Eye (tissue), 1 donor: Measurements from ENCODE around the gene AP1S3.

Experiments
- DNase-seq: peaks from one replicate; pipeline ENCODE4 v3.0.0-alpha.2; 2015

Gene AP1S3

DNA sequence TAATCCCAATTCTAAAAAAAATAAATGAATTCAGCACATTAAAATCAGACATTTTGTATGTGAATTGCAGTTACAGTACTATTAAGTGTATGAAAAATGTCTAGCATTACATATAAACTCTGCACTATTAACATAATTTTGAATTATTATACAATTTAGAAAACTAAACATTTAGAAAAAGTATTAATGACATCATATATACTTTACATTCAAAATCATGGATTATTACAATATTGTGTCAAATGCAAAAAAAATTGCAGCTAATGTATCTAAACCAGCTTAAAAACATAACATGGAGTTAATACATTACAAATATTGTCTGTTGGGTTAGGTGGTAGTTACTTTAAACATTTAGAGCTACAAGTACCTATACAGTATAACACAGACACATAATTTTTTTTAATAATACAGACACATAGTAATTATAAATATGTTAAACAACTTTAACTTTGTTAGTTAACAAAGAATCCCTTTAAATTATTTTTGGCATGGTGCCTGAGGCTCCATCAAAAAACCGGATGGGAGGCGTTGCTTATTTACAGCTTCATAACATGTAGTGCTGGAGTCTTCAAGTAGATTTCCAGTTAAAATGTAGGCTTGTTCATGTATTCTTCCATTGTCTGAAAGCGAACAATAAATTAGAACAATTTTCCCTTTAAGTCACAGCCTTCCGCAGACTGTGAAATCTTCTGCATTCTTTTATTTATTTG is 79.1 kb downstream of the AP1S3 start:
- no peak for DNase-seq

GRCh38 chr2:223753940-223754339 is 83.4 kb downstream of the AP1S3 start:
- DNase-seq, result no peak

- DNase-seq, result no peak
These were observed 86.4 kb downstream of the AP1S3 start for GRCh38 chr2:223751012-223751411.

DNA sequence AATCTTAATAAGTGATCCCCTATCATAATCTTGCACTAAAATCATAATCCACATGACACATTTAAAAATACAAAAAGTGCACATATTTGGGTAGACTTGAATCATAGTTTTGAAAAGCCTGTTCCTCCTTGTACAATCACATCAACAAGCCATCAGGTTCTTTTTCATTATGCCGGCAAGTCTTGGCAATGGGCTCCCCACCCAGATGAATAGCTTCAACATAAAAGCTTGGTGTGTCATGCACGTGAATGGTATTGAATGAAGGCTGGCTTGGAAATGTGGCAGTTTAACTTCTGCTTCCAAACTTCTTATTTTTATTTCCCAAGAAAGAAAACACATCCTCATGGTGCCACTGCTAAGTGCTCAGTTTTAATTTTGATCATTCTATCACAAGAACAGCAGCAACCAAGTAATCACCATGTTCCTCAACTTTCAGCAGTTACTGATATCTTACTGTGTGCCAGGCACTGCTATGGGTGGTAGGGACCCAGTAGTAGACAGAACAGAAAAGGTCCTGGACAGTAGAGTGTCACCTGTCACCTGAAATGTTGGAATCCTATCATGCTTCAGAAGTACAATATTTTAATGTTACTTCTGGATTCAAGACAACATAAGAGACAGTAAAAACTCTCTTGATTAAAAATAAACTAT is 89.9 kb downstream of the AP1S3 start:
- no peak for DNase-seq

DNA sequence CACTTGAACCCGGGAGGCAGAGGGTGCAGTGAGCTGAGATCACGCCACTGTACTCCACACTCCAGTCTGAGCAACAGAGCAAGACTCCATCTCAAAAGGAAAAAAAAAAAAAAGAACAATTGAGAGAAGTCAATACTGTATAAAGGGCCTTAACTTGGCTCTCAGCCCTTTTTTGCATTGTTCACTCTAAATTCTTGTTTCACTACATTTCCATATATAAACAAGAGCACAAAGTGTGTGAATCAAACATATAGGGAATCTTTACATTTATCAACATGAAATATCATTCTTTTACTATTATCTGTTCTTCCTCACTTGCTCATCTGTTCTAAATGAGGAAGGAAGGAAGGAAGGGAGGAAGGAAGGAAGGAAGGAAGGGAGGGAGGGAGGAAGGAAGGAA is 90.8 kb downstream of the AP1S3 start:
- no peak for DNase-seq

GRCh38 chr2:223744580-223744979 is 92.8 kb downstream of the AP1S3 start:
- no peak for DNase-seq

- no peak for DNase-seq
These were observed 96.7 kb downstream of the AP1S3 start for GRCh38 chr2:223740679-223741078.

DNA sequence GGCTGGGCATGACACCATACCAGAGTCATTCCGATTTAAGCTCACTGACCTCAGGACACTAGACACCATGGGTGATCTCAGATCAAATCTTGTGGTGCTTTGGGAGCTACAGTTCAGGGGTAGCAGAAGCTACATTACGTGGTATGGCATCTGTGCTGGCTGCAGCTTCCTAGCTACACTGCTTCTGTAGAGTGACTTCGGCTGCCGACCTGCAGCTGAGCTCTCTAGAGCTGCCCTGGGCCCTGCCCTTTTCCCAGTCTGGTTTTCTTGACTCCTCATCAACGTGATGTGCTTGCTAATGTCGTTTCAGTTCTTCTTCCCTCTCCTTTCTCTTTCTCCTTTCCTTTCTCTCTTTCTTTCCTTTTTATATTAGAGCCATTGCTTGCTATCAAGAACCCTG is 100.2 kb downstream of the AP1S3 start:
- DNase-seq, result no peak

DNA sequence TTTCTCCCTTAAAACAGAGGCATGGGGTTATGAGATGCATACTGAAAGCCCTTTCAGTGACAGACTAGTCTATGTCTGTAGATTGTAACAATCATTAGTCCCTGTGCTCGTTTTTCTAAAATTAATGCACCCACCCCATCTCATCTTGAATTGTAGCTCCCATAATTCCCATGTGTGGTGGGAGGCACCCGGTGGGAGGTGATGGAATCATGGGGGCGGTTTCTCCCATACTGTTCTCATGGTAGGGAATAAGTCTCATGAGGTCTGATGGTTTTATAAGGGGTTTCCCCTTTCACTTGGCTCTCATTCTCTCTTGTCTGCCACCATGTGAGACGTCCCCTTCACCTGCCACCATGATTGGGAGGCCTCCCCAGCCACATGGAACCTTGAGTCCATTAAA is 100.9 kb downstream of the AP1S3 start:
- no peak for DNase-seq

- no peak for DNase-seq
These were observed 101.6 kb downstream of the AP1S3 start for GRCh38 chr2:223735659-223736244.

- DNase-seq, result no peak
These were observed 102.2 kb downstream of the AP1S3 start for GRCh38 chr2:223735035-223735640.

- no peak for DNase-seq
These were observed 103.0 kb downstream of the AP1S3 start for GRCh38 chr2:223734346-223734745.

DNA sequence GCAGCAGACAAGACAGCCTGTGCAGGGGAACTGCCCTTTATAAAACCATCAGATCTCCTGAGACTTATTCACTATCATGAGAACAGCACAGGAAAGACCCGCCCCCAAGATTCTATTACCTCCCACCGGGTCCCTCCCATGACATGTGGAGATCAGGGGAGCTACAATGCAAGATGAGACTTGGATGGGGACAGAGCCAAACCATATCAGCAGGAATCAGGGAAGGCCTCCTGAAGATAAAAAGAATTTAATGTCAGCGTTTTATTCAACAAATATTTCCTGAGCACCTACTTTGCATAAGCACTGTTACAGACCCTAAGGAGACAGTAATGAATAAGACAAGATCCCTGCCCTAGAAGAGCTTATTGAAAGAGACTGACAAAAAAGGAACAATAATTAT is 105.0 kb downstream of the AP1S3 start:
- no peak for DNase-seq

GRCh38 chr2:223731503-223731902 is 105.9 kb downstream of the AP1S3 start:
- DNase-seq, result no peak

DNA sequence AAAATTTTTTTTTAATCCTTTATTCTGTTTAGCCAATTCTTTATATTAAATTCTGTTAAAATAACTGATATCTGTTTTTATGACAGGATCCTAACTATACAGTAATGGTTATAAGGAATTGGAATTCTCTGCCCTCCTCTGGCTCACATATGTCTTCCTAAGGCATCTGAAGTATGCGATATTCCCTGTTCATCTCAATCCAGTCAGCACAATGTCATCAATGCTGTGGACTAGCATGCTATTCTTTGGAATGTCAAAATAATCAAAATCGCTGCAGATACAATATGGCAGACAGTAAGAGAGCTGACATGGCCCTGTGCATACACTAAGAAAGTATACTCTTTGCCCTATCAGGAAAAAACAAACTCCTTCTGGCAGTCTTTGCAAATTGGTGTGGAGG is 107.6 kb downstream of the AP1S3 start:
- no peak for DNase-seq

- peak; percentile 61 for DNase-seq
These were observed 109.8 kb downstream of the AP1S3 start for GRCh38 chr2:223727562-223727961.

- no peak for DNase-seq
These were observed 111.1 kb downstream of the AP1S3 start for GRCh38 chr2:223725986-223726970.

DNA sequence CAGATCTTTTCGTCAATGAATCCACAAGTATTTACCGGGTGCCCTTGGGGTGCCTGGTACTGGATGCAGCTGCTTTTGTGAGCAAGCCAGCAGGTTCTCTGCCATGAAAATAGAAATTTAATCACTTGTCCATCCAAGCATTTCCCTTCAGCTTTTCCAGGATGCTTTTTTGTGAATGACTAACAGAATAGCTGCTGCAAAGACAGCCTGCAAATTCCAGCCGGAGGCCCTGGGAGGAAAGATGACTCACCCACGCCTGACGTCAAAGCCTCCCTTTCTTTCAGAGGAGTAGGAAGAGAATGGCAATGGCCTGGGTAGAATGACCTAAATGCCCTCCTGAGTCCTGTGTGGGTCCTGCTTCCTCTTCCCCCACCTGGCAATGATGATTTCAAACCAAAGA is 111.9 kb downstream of the AP1S3 start:
- DNase-seq, result peak; percentile 90

GRCh38 chr2:223724861-223725260 is 112.5 kb downstream of the AP1S3 start:
- peak; percentile 60 for DNase-seq

GRCh38 chr2:223723954-223724411 is 113.4 kb downstream of the AP1S3 start:
- DNase-seq, result no peak

GRCh38 chr2:223722226-223722625 is 115.2 kb downstream of the AP1S3 start:
- DNase-seq, result no peak

DNA sequence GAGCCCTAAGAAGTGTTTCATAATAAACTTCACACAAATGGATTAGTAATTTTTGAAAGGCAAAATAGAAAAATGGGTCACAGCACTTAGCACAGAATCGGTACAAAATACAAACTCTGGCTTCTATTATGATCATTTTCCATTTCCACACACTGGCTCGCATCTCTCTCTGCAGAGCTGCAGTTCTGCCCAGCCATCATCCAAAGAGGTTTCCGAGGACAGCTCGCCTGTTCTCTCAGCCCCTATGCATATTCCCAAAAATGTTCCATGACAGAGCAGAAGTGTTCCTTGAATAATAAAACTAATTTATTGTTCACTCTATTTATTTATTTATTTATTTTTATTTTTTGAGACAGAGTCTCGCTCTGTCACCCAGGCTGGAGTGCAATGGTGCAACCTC is 115.6 kb downstream of the AP1S3 start:
- DNase-seq, result no peak

DNA sequence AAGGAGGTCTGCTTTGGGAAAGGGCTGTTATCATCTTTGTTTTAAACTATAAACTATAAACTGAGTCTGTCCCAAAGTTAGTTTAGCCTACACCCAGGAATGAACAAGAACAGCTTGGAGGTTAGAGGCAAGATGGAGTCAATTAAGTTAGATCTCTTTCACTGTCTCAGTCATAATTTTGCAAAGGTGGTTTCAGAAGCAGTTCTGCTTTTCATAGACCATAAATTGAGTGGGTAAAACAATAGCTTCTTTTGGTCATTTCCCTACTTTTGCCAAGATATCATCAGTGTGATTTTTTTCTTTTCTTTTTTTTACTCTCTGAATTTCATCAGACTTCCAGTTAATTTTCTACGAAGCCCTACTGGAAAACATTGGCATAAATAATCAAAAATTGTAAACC is 117.0 kb downstream of the AP1S3 start:
- no peak for DNase-seq
